ENCODE results near the gene SERPING1.

The SERPING1 gene

GRCh38 chr11:57597461-57597915 is at the start of gene SERPING1:
TSS of gene SERPING1 (plus strand) at chr11:57597685. CDS start at chr11:57598271, 586 bp downstream.
- Mint-ChIP-seq H3K27me3 (peaks cover 33% of the 10 kb centered on the region), H3K4me3 (no peak within 1 kb of the TSS), H3K4me1 (ENCODE audit: low read depth) (no peaks in the 10 kb centered on the region), H3K36me3 (ENCODE audit: low read depth) (no peaks in the 10 kb centered on the region), H3K27ac (no peak within 1 kb of the TSS), H3K9me3 (no peaks in the 10 kb centered on the region)
- no peak for DNase-seq

- Mint-ChIP-seq H3K27ac (peak overlapping the region; percentile 88), H3K36me3 (ENCODE audit: low read depth) (peaks cover 70% of the 10 kb centered on the region), H3K4me1 (ENCODE audit: low read depth) (peaks cover 14% of the 10 kb centered on the region), H3K9me3 (no peaks in the 10 kb centered on the region), H3K4me3 (no peak overlapping the region), H3K27me3 (no peaks in the 10 kb centered on the region)
- no peak for DNase-seq
Measured at GRCh38 chr11:57547854-57548377, 49.6 kb upstream of the SERPING1 start.

GRCh38 chr11:57549983-57550382 is 47.5 kb upstream of the SERPING1 start:
- no peaks in the 10 kb centered on the region for H3K27me3 Mint-ChIP-seq
- no peaks in the 10 kb centered on the region for H3K9me3 Mint-ChIP-seq
- H3K36me3 Mint-ChIP-seq (ENCODE audit: low read depth) = peaks cover 88% of the 10 kb centered on the region
- H3K4me3 Mint-ChIP-seq = no peak overlapping the region
- H3K27ac Mint-ChIP-seq = peak overlapping the region; percentile 31
- DNase-seq = no peak
- peaks cover 15% of the 10 kb centered on the region for H3K4me1 Mint-ChIP-seq (ENCODE audit: low read depth)

- no peak for DNase-seq
- Mint-ChIP-seq H3K27ac (peak overlapping the region; percentile 23), H3K27me3 (no peaks in the 10 kb centered on the region), H3K4me3 (no peak overlapping the region), H3K36me3 (ENCODE audit: low read depth) (peaks cover 97% of the 10 kb centered on the region), H3K9me3 (no peaks in the 10 kb centered on the region), H3K4me1 (ENCODE audit: low read depth) (peaks cover 19% of the 10 kb centered on the region)
Measured at GRCh38 chr11:57551941-57552340, 45.5 kb upstream of the SERPING1 start.

GRCh38 chr11:57552479-57552878 is 45.0 kb upstream of the SERPING1 start:
- peaks cover 97% of the 10 kb centered on the region for H3K36me3 Mint-ChIP-seq (ENCODE audit: low read depth)

GRCh38 chr11:57555393-57555792 is 42.1 kb upstream of the SERPING1 start:
- Mint-ChIP-seq H3K27me3 (no peaks in the 10 kb centered on the region), H3K27ac (peak overlapping the region; percentile 81), H3K36me3 (ENCODE audit: low read depth) (peaks cover 97% of the 10 kb centered on the region), H3K4me3 (no peak overlapping the region), H3K9me3 (no peaks in the 10 kb centered on the region), H3K4me1 (ENCODE audit: low read depth) (peaks cover 8% of the 10 kb centered on the region)
- DNase-seq = no peak

More at GRCh38 chr11:57552479-57552878, 45.0 kb upstream of the SERPING1 start:
- Mint-ChIP-seq H3K4me1 (ENCODE audit: low read depth) (peaks cover 14% of the 10 kb centered on the region), H3K27me3 (no peaks in the 10 kb centered on the region), H3K27ac (peak overlapping the region; percentile 23), H3K9me3 (no peaks in the 10 kb centered on the region), H3K4me3 (no peak overlapping the region)
- no peak for DNase-seq

- Mint-ChIP-seq H3K4me1 (ENCODE audit: low read depth) (peaks cover 9% of the 10 kb centered on the region), H3K4me3 (no peak overlapping the region), H3K36me3 (ENCODE audit: low read depth) (peaks cover 91% of the 10 kb centered on the region), H3K27ac (no peak overlapping the region), H3K27me3 (no peaks in the 10 kb centered on the region), H3K9me3 (no peaks in the 10 kb centered on the region)
- no peak for DNase-seq
Measured at GRCh38 chr11:57556041-57556440, 41.4 kb upstream of the SERPING1 start.

GRCh38 chr11:57560146-57560545 is 37.3 kb upstream of the SERPING1 start:
- H3K4me3 Mint-ChIP-seq = no peak overlapping the region
- H3K36me3 Mint-ChIP-seq (ENCODE audit: low read depth) = peaks cover 83% of the 10 kb centered on the region
- H3K4me1 Mint-ChIP-seq (ENCODE audit: low read depth) = peaks cover 40% of the 10 kb centered on the region
- H3K9me3 Mint-ChIP-seq = no peaks in the 10 kb centered on the region
- no peak for DNase-seq
- peak overlapping the region; percentile 29 for H3K27ac Mint-ChIP-seq
- no peaks in the 10 kb centered on the region for H3K27me3 Mint-ChIP-seq

- Mint-ChIP-seq H3K27ac (peak overlapping the region; percentile 80), H3K36me3 (ENCODE audit: low read depth) (peaks cover 75% of the 10 kb centered on the region), H3K4me1 (ENCODE audit: low read depth) (peaks cover 51% of the 10 kb centered on the region), H3K4me3 (no peak overlapping the region), H3K9me3 (no peaks in the 10 kb centered on the region), H3K27me3 (no peaks in the 10 kb centered on the region)
- DNase-seq = no peak
Measured at GRCh38 chr11:57562596-57562995, 34.9 kb upstream of the SERPING1 start.

- H3K4me3 Mint-ChIP-seq = peak overlapping the region; percentile 96
- peak overlapping the region; percentile 99 for H3K27ac Mint-ChIP-seq
- H3K4me1 Mint-ChIP-seq (ENCODE audit: low read depth) = peaks cover 50% of the 10 kb centered on the region
- DNase-seq = peak; percentile 58
- H3K9me3 Mint-ChIP-seq = no peaks in the 10 kb centered on the region
- no peaks in the 10 kb centered on the region for H3K27me3 Mint-ChIP-seq
- peaks cover 48% of the 10 kb centered on the region for H3K36me3 Mint-ChIP-seq (ENCODE audit: low read depth)
Measured at GRCh38 chr11:57566005-57566904, 31.2 kb upstream of the SERPING1 start.

GRCh38 chr11:57566905-57567514 is 30.5 kb upstream of the SERPING1 start:
- H3K4me1 Mint-ChIP-seq (ENCODE audit: low read depth) = peaks cover 47% of the 10 kb centered on the region

GRCh38 chr11:57567515-57568329 is 29.8 kb upstream of the SERPING1 start, which contains the start of gene UBE2L6:
TSS of gene UBE2L6 (minus strand) at chr11:57567672. CDS start at chr11:57567611, 61 bp downstream.
- peak within 1 kb of the TSS; percentile 99 for H3K27ac Mint-ChIP-seq
- H3K4me3 Mint-ChIP-seq = peak within 1 kb of the TSS; percentile 96
- no peaks in the 10 kb centered on the region for H3K27me3 Mint-ChIP-seq
- peaks cover 40% of the 10 kb centered on the region for H3K36me3 Mint-ChIP-seq (ENCODE audit: low read depth)
- peaks cover 41% of the 10 kb centered on the region for H3K4me1 Mint-ChIP-seq (ENCODE audit: low read depth)
- DNase-seq = peak; percentile 84
- no peaks in the 10 kb centered on the region for H3K9me3 Mint-ChIP-seq

More at GRCh38 chr11:57566905-57567514, 30.5 kb upstream of the SERPING1 start:
- H3K36me3 Mint-ChIP-seq (ENCODE audit: low read depth) = peaks cover 44% of the 10 kb centered on the region
- H3K4me3 Mint-ChIP-seq = peak overlapping the region; percentile 96
- no peaks in the 10 kb centered on the region for H3K9me3 Mint-ChIP-seq
- DNase-seq = no peak
- peak overlapping the region; percentile 99 for H3K27ac Mint-ChIP-seq
- H3K27me3 Mint-ChIP-seq = no peaks in the 10 kb centered on the region

GRCh38 chr11:57568330-57568766 is 29.1 kb upstream of the SERPING1 start:
- Mint-ChIP-seq H3K4me1 (ENCODE audit: low read depth) (peaks cover 36% of the 10 kb centered on the region), H3K27ac (peak overlapping the region; percentile 98), H3K36me3 (ENCODE audit: low read depth) (peaks cover 36% of the 10 kb centered on the region), H3K4me3 (peak overlapping the region; percentile 96), H3K27me3 (no peaks in the 10 kb centered on the region), H3K9me3 (no peaks in the 10 kb centered on the region)
- DNase-seq = peak; percentile 94

GRCh38 chr11:57571606-57572005 is 25.9 kb upstream of the SERPING1 start:
- DNase-seq = no peak
- H3K9me3 Mint-ChIP-seq = no peaks in the 10 kb centered on the region
- H3K36me3 Mint-ChIP-seq (ENCODE audit: low read depth) = peaks cover 10% of the 10 kb centered on the region
- peaks cover 9% of the 10 kb centered on the region for H3K4me1 Mint-ChIP-seq (ENCODE audit: low read depth)
- peaks cover 7% of the 10 kb centered on the region for H3K27me3 Mint-ChIP-seq
- no peak overlapping the region for H3K4me3 Mint-ChIP-seq
- H3K27ac Mint-ChIP-seq = no peak overlapping the region
